Dendritic cell treated with granulocyte-macrophage colony-stimulating factor and Interleukin-4, amounts not matched to agents 40 ng/mL and 50 ng/mL, for 4 days (primary cell): ENCODE measurements around the gene ANAPC5.
"Not testable (repeated sequence)": the region's sequence is repeated elsewhere in the genome, so short reads cannot be mapped to it uniquely, and the experiment has no call there.

Experiments
- H3K27ac Mint-ChIP-seq: one replicate; pipeline ENCODE4 v1.8.0; 2022; ENCODE audit warnings: mild to moderate bottlenecking, mixed read lengths
- H3K27me3 Mint-ChIP-seq: one replicate; pipeline ENCODE4 v1.8.0; 2022; ENCODE audit warnings: mild to moderate bottlenecking, mixed read lengths
- H3K36me3 Mint-ChIP-seq: one replicate; pipeline ENCODE4 v1.8.0; 2022; ENCODE audit warnings: low read depth, mixed read lengths
- H3K4me1 Mint-ChIP-seq: one replicate; pipeline ENCODE4 v1.8.0; 2022; ENCODE audit warnings: low read depth, mixed read lengths
- H3K4me3 Mint-ChIP-seq: one replicate; pipeline ENCODE4 v1.8.0; 2022; ENCODE audit warnings: mild to moderate bottlenecking, moderate library complexity, mixed read lengths
- H3K9me3 Mint-ChIP-seq: one replicate; pipeline ENCODE4 v1.8.0; 2022; ENCODE audit warnings: mixed read lengths
- intact Hi-C: fragments of 100-400 bp; cut with micrococcal nuclease; formaldehyde crosslinking; loops from one replicate; pipeline ENCODE4 v1.15.0; 2022

The ANAPC5 gene

DNA sequence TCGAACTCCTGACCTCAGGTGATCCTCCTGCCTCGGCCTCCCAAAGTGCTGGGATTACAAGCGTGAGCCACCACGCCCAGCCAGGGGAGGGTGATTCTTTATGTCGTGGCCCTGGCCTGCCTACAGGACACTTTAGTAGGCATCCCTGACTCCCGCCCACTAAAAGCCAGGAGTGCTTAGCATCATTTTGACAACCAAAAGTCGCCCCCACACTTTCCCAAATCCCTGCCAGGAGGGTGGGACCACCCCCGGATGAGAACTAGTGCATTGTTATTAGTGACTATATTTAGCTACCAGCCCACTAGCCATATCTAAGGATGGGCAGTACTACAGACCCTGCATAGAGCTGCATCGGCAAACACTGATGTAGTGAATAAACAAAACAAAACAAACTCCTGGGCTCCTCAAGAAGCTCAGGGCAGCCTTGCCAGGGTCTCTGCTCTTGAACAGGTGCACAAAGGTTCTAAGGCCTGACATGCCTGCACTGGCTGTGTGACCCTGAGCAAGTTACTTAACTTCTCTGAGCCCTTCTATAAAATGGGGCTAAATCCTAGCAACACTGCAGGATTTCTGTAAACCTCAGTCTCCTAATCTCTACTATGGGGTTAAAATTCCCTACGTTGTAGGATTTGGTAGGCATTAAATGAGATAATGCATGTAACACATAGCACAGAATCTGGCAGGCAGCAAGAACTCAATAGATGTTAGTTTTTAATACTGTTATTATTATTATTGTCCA is 57.9 kb downstream of the ANAPC5 start:
- Mint-ChIP-seq H3K27me3 (no peaks in the 10 kb centered on the region), H3K36me3 (peaks cover 35% of the 10 kb centered on the region), H3K27ac (no peak overlapping the region), H3K4me1 (peaks cover 59% of the 10 kb centered on the region), H3K4me3 (no peak overlapping the region), H3K9me3 (no peaks in the 10 kb centered on the region)
- intact Hi-C loops, result no loop called here

DNA sequence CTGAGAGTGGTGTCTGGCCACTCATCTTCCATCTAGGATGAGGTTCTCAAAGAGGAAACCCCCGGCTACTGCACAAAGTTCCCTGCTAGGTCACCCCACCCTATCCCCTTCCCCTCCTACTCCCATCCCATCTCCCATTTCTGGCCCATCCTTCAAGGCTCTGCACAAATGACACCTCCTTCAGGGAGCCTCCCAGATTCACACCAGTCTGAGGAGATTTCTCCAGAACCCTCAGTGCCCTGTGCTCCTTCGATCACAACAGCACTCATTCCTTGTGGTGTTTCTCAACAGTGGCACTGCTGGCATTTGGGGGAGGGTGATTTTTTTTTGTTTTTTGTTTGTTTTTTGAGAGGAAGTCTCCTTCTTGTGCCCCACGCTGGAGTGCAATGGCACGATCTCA is 58.6 kb downstream of the ANAPC5 start:
- no peaks in the 10 kb centered on the region for H3K27me3 Mint-ChIP-seq
- peaks cover 35% of the 10 kb centered on the region for H3K36me3 Mint-ChIP-seq
- peaks cover 64% of the 10 kb centered on the region for H3K4me1 Mint-ChIP-seq
- no peaks in the 10 kb centered on the region for H3K9me3 Mint-ChIP-seq
- H3K4me3 Mint-ChIP-seq, result no peak overlapping the region
- H3K27ac Mint-ChIP-seq, result no peak overlapping the region
- intact Hi-C loops, result no loop called here

DNA sequence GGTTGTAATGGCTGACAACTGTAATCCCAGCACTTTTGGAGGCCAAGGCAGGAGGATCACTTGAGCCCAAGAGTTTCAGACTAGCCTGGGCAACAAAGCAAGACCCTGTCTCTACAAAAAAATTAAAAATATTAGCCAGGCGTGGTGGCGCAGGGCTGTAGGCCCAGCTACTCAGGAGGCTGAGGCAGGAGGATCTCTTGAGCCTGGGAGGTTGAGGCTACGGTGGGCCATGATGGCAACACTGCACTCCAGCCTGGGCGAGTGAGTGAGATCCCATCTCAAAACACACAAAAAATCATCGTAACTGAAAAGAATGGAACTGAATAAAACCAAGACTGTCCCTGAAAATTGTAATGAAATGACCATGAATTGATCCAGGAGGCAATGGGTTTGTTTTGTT is 61.8 kb downstream of the ANAPC5 start:
- H3K27me3 Mint-ChIP-seq, result no peaks in the 10 kb centered on the region
- H3K36me3 Mint-ChIP-seq, result peaks cover 41% of the 10 kb centered on the region

DNA sequence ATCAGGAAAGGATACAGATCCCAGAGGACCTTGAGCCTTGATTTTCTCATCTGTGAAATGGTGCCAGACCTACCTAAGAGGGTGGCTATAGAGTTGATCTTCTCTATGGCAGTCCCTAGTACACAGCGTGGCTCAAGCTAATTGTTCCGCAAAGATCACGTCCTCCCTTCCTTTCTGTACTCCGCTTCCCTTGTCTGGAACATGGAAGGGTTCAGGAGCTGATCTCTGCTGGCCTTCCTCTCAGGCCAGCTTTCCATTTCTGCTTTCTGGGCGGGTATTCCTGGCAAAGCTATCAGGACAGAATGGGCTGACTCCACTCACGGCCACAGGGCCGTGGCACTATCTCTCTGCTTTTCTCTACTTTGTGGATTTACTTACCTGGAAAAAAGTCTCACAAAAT is 62.2 kb downstream of the ANAPC5 start:
- no peaks in the 10 kb centered on the region for H3K9me3 Mint-ChIP-seq
- no peak overlapping the region for H3K4me3 Mint-ChIP-seq
- H3K27me3 Mint-ChIP-seq, result no peaks in the 10 kb centered on the region
- peaks cover 46% of the 10 kb centered on the region for H3K36me3 Mint-ChIP-seq
- peaks cover 80% of the 10 kb centered on the region for H3K4me1 Mint-ChIP-seq
- intact Hi-C loops, result no loop called here
- no peak overlapping the region for H3K27ac Mint-ChIP-seq

More for the DNA sequence above, 61.8 kb downstream of the ANAPC5 start:
- H3K4me3 Mint-ChIP-seq, result no peak overlapping the region
- H3K4me1 Mint-ChIP-seq, result peaks cover 81% of the 10 kb centered on the region
- no peaks in the 10 kb centered on the region for H3K9me3 Mint-ChIP-seq
- no peak overlapping the region for H3K27ac Mint-ChIP-seq
- intact Hi-C loops, result no loop called here

DNA sequence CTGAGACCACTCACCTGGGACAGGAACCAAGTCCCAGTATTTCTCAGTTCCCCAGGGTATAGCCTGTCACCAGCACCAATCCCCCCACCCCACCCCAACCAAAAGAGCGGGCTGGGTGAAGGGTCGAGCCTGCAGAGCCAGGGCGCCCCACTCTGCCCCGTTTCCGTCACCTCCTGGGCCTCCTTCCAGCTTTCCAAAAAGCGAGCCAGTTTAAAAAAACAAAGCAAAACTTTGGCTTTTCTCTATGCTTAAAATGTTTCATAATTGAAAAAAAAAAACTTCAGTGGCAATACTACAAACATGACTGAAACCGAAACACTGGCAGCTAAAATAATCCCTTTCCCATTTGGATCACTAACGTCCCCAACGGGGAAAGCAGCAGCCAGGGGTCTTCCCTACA is 63.2 kb downstream of the ANAPC5 start:
- H3K4me3 Mint-ChIP-seq, result no peak overlapping the region
- intact Hi-C loops, result no loop called here
- no peaks in the 10 kb centered on the region for H3K27me3 Mint-ChIP-seq
- H3K9me3 Mint-ChIP-seq, result no peaks in the 10 kb centered on the region
- peak overlapping the region; percentile 7 for H3K27ac Mint-ChIP-seq
- H3K4me1 Mint-ChIP-seq, result peaks cover 79% of the 10 kb centered on the region
- peaks cover 54% of the 10 kb centered on the region for H3K36me3 Mint-ChIP-seq

DNA sequence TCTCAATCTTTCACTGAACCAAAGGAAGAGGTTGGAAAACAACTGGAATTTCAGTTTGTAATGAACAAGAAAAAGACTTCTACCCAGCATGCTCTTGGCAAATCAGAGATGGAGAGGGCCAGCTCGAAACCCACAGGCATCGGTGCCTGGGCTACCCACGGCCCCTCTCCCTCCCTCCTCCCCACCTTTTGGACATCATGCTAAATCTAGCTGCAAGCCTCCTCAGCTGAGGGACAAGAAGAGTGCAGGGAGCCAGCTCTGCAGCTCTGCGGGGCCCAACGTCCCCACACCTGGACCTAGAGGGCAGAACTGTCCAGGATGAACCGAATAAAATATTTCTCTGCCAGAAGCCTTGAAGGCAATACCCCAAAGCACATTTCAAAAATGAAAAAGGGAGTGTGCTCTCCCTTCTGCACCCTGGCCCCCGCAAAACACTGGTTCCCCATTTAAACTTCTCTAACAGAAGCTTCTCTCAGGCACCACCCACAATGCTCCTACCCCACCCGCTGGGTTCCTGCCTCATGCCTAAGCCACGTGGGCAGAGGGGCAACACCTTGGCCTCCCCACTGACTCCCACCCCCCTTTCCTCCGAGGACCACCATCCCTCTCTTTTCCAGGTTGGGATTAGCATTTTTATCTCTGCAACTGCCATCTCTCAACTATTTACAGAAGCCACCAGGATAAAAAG is 63.9 kb downstream of the ANAPC5 start:
- H3K36me3 Mint-ChIP-seq, result peaks cover 61% of the 10 kb centered on the region
- peaks cover 72% of the 10 kb centered on the region for H3K4me1 Mint-ChIP-seq
- intact Hi-C loops, result no loop called here
- H3K4me3 Mint-ChIP-seq, result peak overlapping the region; percentile 45
- H3K27me3 Mint-ChIP-seq, result no peaks in the 10 kb centered on the region
- peak overlapping the region; percentile 7 for H3K27ac Mint-ChIP-seq
- no peaks in the 10 kb centered on the region for H3K9me3 Mint-ChIP-seq

DNA sequence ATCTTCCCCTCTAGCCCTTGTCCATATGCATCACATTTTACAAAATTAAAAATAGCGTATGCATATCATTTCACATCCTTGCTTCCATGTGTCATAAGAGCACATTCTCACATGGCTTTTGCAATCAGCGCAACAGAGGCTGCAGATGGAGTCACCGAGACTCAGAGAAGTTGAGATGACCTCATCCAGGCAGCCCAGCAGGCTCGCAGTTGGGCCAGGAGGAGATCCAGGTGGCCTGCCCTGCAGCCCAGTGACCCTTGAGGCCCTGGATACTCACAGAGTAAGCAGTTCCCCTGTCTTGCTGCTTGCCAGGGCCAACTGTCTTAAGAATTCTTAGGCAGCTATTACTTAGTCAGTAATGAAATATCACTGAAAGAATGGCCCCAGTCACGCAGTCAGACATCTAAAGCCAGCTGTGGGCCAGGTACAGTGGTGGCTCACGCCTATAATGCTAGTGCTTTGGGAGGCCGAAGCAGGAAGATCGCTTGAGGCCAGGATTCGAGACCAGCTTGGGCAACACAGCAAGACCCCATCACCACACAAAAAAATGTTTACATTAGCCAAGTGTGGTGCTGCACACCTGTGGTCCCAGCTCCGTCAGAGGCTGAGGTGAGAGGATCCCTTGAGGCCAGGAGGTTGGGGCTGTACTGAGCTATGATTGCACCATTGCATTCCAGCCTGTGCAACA is 64.8 kb downstream of the ANAPC5 start:
- Mint-ChIP-seq H3K4me1 (peaks cover 68% of the 10 kb centered on the region), H3K27me3 (no peaks in the 10 kb centered on the region), H3K36me3 (peaks cover 61% of the 10 kb centered on the region), H3K27ac (no peak overlapping the region), H3K4me3 (no peak overlapping the region), H3K9me3 (no peaks in the 10 kb centered on the region)
- intact Hi-C loops, result no loop called here

DNA sequence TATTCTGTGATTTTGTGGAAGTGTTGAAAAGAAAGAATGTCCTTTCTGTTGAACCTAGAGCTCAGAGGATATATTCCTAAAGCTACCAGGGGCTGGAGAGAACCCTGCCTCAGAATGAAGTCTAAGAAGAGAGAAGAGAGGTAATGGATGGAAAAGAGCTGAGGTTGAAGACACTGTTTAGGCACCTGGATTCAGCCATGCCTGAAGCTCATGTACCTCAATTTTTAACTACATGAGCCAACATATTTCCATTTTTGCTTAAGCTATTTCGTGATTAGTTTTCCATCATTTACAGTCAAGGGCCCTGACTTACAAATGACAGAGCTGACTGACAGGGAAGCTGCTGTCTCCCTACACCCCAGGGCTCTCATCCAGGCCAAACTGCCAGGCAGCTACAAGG is 66.4 kb downstream of the ANAPC5 start:
- H3K27ac Mint-ChIP-seq, result no peak overlapping the region

DNA sequence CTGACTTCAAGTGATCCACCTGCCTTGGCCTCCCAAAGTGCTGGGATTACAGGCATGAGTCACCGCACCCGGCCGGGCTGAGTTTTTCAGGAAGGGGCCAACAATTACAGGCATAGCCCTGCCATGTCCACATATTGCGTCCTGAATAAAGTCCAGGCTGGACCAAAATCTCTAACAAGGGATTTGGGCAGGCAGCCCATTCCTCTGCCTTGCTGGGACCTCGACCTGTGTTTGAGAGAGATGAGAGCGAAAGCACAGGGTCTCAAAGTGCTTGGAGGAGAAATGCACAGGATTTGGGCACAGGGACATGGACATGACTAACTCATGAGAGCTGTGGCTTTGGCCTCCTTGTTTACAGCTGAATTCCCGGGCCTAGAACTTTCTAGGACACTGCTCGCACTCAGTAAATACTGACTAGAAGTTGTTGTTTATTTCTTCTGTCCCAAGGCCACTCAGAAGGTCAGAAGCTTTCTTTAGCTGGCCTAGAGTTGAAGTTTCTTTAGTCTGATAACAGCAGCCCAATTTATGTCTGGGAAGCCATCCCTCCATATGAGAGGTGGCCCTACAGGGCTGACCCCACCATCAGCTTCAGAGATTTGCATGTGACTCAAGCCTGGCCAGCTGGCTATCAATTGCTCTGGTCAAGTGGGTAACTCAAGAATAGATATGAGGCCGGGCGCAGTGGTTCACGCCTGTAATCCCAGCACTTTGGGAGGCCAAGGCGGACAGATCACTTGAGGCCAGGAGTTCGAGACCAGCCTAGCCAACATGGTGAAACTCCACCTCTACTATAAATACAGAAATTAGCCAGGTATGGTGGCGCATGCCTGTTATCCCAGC is 67.4 kb downstream of the ANAPC5 start:
- Mint-ChIP-seq H3K4me3 (no peak overlapping the region), H3K9me3 (no peaks in the 10 kb centered on the region), H3K36me3 (peaks cover 64% of the 10 kb centered on the region), H3K27ac (no peak overlapping the region), H3K4me1 (peaks cover 67% of the 10 kb centered on the region), H3K27me3 (no peaks in the 10 kb centered on the region)
- intact Hi-C loops, result no loop called here

More for the DNA sequence above, 66.4 kb downstream of the ANAPC5 start:
- no peaks in the 10 kb centered on the region for H3K9me3 Mint-ChIP-seq
- no peaks in the 10 kb centered on the region for H3K27me3 Mint-ChIP-seq
- intact Hi-C loops, result no loop called here
- no peak overlapping the region for H3K4me3 Mint-ChIP-seq
- H3K4me1 Mint-ChIP-seq, result peaks cover 67% of the 10 kb centered on the region
- H3K36me3 Mint-ChIP-seq, result peaks cover 64% of the 10 kb centered on the region

DNA sequence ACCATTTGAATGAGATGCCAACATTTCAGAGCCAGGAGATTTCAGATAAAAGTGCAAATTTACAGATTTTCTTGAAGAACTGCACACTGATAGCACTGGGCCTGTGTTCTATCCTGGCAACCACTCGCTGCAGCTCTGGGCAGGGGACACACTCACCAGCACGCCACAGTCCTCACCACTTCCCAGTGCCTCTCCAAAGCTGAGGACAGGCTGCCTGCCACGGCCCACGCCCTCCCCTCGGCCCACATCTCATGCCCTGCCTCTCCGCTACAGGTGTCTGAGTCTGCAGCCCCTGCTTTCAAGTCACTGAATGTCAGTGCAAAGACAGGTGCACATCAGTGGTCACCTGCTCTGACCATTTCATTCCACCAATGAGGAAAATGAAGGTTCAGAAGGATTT is 68.4 kb downstream of the ANAPC5 start:
- H3K27ac Mint-ChIP-seq, result no peak overlapping the region
- H3K4me3 Mint-ChIP-seq, result no peak overlapping the region
- peaks cover 69% of the 10 kb centered on the region for H3K36me3 Mint-ChIP-seq
- intact Hi-C loops, result no loop called here
- H3K27me3 Mint-ChIP-seq, result no peaks in the 10 kb centered on the region
- H3K4me1 Mint-ChIP-seq, result peaks cover 69% of the 10 kb centered on the region
- no peaks in the 10 kb centered on the region for H3K9me3 Mint-ChIP-seq

DNA sequence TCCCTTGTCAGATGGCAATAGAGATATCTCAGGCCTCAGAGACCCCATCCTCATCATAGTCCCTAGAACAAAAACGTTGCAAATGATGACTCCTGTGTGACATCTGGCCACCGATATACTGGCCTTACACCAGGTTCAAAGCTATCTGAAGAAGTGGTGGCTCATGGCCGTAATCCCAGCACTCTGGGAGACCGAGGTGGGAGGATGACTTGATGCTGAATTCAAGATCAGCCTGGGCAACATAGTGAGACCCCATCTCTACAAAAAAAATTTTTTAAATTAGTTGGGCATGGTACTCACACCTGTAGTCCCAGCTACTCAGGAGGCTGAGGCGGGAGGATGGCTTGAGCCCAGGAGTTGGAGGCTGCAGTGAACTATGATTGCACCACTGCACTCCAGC is 68.8 kb downstream of the ANAPC5 start:
- H3K9me3 Mint-ChIP-seq, result no peaks in the 10 kb centered on the region
- peaks cover 69% of the 10 kb centered on the region for H3K4me1 Mint-ChIP-seq
- H3K27ac Mint-ChIP-seq, result no peak overlapping the region
- intact Hi-C loops, result no loop called here
- peaks cover 73% of the 10 kb centered on the region for H3K36me3 Mint-ChIP-seq
- H3K4me3 Mint-ChIP-seq, result no peak overlapping the region
- H3K27me3 Mint-ChIP-seq, result no peaks in the 10 kb centered on the region

DNA sequence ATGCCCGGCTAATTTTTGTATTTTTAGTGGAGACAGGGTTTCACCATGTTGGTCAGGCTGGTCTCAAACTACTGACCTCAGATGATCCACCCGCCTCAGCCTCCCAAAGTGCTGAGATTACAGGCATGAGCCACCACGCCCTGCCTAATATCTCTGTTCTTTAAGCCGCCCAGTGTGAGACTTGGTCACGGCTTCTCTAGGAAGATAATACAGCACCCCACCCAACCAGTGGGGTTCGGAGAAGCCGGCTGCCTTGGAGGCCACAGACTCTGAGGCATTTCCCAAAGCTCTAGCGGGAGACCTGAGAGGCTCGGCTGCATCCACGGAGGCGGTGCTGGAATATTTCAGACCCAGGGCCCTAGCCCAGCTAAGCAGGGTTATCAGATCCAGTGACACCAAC is 69.3 kb downstream of the ANAPC5 start:
- H3K27me3 Mint-ChIP-seq, H3K4me3 Mint-ChIP-seq, H3K9me3 Mint-ChIP-seq, H3K27ac Mint-ChIP-seq, intact Hi-C loops: not testable (repeated sequence)
- H3K4me1 Mint-ChIP-seq, result peaks cover 69% of the 10 kb centered on the region
- peaks cover 78% of the 10 kb centered on the region for H3K36me3 Mint-ChIP-seq

DNA sequence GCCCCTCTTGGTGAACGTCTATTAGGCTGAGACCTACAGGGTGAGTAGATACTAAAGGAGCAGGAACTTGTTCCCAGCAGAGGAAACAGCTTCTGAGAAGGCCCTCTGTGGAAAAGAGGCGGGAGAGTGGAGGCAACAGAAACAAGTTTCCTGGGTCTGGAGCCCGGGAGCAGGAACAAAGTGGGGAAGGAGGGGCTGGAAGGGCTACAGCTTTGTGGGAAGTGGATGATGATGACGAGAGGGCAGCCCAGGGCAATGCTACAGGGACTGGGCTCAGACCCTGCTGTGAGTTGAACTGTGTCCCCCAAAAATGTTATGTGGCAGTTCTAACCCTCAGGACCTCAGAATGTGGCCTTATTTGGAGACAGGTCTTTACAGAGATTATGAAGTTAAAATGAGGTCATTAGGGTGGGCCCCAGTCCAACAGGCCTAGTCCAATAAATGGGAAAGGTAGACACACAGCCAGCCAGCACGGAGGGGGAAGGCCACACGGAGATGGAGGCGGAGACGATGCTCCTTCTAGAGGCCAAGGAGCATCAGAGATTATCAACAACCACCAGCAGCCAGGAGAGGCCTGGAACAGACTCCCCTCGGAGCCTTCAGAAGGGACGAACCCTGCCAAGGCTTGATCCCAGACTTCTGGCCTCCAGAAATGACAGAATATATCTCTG is 70.0 kb downstream of the ANAPC5 start:
- H3K4me3 Mint-ChIP-seq, result no peak overlapping the region
- intact Hi-C loops, result no loop called here
- peak overlapping the region; percentile 6 for H3K27ac Mint-ChIP-seq
- H3K9me3 Mint-ChIP-seq, result no peaks in the 10 kb centered on the region
- peaks cover 82% of the 10 kb centered on the region for H3K36me3 Mint-ChIP-seq
- H3K27me3 Mint-ChIP-seq, result no peaks in the 10 kb centered on the region
- H3K4me1 Mint-ChIP-seq, result peaks cover 68% of the 10 kb centered on the region
